ENCODE data around the gene CREB5.

Gene CREB5

DNA sequence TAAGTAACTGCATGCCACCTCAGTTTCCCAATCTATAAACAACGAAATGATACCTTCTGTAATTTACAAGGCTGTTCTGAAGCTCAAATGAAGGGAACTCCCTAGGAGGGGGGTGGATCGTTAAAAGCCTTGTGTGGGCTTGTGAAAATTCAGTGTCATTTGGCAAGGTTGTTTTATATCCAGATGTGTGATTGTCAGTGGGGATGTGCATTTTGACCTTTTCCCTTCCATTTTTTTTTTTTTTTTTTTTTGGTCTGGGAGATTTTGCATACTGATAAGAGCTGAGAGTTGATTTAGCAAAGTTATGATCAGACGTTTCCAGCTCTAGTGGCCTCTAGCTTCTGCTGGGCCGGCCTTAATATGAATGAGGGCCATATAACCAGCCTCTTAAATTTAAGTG lies 22.8 kb downstream of the CREB5 start:
- TF ChIP-seq CTCF (IDR thresholded peaks at IDR 0.05; ENCODE audit: low read depth, low read length), result no peak
- DNase-seq (ENCODE audit: extremely low read depth, low read depth), result no peak

DNA sequence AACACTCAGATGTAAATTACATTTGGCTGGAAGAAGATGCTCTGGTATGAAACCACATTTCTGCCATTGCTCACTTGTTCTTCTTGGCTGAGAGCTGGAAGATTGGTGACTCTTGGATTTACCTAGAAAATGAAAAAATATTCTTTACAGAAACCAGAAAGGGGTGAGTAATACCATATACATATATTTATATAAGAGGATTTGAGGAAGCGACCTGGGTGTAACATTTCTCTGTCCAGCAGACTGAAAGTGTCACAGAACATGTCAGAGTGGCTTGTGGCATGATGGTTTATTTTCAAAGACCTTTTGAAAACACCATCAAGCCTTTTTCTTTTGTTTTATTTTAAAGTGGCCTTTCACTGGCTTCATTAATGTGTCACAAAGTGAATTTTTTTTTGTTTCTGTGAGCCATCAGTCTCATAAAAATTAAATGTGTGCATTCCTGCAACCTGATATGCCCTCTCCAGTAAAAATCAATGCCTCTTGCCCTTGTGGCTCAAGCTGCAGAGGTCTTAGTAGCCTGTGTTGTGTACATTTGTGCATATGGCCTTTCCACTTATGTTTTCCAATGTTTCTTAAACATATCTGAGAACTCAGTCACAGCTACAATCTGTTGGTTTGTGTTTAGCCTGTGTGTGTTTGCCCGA lies 23.5 kb downstream of the CREB5 start:
- TF ChIP-seq CTCF (IDR thresholded peaks at IDR 0.05; ENCODE audit: low read depth, low read length), result no peak
- no peak for DNase-seq (ENCODE audit: extremely low read depth, low read depth)

DNA sequence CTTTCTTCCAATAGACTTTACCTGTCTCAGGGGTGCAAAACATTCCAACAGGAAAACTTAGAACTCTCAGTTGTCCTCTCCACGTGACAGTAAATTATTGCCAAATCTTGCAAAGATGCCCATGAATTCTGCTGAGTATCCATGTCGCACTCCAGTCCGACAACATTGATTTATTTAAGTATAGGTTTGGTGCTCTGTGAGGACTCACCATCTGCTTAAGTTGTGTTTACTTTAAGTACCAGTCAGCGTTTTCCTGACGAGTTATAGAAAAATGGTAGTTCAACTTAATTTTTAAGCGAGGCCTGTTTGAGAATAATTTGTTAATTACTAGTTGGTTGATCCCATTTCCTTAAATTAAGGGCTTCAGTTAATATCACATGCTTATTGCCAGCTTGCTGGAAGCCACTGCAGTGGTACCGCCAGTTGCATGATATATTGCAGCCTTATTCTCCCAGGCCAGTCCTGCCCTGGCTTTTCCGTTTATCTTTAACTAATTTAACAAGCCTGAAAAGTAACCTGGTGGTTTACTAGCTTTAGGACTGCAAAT lies 27.8 kb downstream of the CREB5 start:
- no peak for DNase-seq (ENCODE audit: extremely low read depth, low read depth)
- TF ChIP-seq CTCF (IDR thresholded peaks at IDR 0.05; ENCODE audit: low read depth, low read length), result no peak

DNA sequence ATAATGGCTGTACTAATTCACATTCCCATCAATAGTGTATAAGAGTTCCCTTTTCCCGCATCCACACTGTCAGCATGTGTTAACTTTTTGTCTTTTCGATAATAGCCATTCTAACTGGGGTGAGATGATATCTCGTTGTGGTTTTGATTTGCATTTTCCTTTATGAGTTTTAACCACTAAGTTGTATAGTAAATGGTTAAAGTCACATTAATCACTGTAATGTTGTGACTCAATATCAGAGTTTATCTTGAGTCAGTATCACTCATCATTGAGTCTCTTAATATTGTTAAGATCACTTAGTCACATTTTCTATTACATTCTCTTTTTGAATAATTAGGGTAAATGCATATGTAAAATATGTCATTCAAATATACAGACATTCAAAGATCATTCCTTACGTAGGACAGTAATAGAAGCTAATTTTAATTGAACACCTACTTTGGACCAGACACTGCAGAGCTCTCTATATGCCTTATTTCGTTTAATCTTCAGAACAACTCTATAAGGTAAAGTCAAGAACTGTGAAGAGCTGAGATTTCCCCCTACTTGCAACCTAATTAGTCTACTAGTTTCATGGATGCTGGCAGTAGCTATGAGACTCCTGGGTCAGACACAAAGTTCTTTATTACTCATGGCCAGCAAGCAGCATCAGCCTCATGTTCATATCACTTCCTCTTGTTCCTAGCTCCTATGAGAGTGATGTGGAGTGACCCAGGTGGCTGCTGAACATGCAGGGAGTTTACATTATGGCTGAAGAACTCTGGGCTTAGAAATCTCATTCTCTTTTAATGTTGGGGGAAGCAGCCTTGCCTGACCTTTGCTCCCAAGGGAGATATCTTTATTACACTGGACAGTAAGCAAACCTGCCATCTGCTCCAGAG lies 30.5 kb downstream of the CREB5 start:
- no peak for DNase-seq (ENCODE audit: extremely low read depth, low read depth)

DNA sequence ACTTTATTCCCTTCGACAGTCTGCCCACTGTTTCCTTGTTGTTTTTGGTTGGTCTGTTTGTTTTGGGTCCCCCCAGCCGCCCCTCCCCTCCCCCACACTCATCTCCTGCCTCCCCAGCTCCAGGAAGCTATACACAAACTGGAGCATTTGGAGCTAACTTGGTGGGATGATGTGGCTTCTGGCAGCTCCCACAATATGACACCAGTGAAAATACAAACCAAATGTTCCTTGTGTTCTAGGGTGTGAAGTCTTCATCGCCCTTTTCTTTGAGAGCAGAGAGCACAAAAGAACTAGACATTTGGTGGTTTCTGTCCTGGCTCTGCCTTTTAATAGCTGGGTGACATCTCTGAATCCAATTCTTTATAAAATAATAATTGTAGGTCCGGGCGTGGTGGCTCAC lies 33.8 kb downstream of the CREB5 start:
- no peak for DNase-seq (ENCODE audit: extremely low read depth, low read depth)
- no peak for TF ChIP-seq CTCF (IDR thresholded peaks at IDR 0.05; ENCODE audit: low read depth, low read length)

More for the DNA sequence above, 30.5 kb downstream of the CREB5 start:
- no peak for TF ChIP-seq CTCF (IDR thresholded peaks at IDR 0.05; ENCODE audit: low read depth, low read length)

DNA sequence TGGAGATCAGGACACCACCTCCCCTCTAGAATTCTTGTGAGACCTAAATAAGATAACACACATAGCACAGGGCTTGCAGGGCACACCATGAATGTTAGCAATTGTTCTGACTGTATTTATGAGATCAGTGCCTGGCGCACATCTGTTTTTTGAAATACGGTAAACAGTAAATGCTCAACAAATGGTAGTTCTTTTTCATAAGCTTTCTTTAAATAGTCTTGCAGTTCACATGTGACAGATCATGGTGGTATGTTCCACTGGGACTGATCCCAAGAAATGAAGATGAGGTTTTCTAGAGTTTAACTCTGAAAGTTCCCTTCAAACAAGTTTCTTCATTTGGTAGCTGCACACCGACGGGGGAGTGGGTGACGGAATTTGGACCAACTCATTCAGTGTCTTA lies 34.8 kb downstream of the CREB5 start:
- TF ChIP-seq CTCF (IDR thresholded peaks at IDR 0.05; ENCODE audit: low read depth, low read length), result no peak
- DNase-seq (ENCODE audit: extremely low read depth, low read depth), result no peak

DNA sequence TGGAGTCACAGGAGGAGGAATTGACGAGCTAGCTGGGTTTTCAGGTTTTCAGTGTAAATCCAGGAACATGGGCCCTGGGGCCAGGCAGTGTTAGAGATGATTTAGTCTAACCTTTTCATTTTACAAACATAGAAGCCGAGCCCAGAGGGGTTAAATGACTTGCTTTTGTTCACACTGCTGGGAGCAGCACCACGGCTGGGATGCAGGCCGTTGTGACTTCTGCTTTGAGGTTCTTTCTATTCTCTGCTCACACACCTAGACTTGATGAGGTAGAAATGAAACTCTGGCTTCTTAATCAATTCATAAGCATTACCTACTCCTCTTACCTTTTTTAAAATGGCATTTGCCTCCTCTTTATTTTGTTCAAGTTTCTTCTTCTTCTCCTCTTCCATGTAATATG lies 36.4 kb downstream of the CREB5 start:
- DNase-seq (ENCODE audit: extremely low read depth, low read depth), result no peak
- no peak for TF ChIP-seq CTCF (IDR thresholded peaks at IDR 0.05; ENCODE audit: low read depth, low read length)

Measured in AG09319 (cell line).